CD4-positive, alpha-beta T cell (primary cell): ENCODE measurements around the gene WRAP53. TPM values are rescaled to one million over a fixed set of nuclear protein-coding genes. Genes with fewer than 3 reads are reported as not detected.

ENCODE experiments used
- ATAC-seq: fragments of 200-7000 bp; cut with Tn5 transposase; one replicate; pipeline ENCODE4 v1.10.0; 2022; ENCODE audit warnings: mild to moderate bottlenecking; ENCODE audit not compliant: poor library complexity
- CTCF ChIA-PET: fragments of 350-600 bp; sonication (Branson Sonifier 250); formaldehyde crosslinking; loops from one replicate; lab custom pipeline; 2021; ENCODE audit warnings: antibody characterized with exemption, inconsistent platforms; lab: Charles Lee
- POLR2A ChIA-PET: fragments of 350-600 bp; sonication (Branson Sonifier 250); formaldehyde crosslinking; loops from one replicate; lab custom pipeline; 2021; ENCODE audit warnings: antibody characterized with exemption, inconsistent platforms; lab: Charles Lee
- DNase-seq, 14 experiments: peaks; one replicate each; pipeline ENCODE4 v3.0.0-alpha.2; 2013 to 2020; ENCODE audit warnings: mixed read lengths in 2 of 14
- H3K27ac ChIP-seq, 2 donors: one replicate each; pipeline versions ENCODE4 v1.5.1 to v1.7.0; 2013; ENCODE audit warnings: low read length in 2 of 2, low read depth in 1 of 2, mild to moderate bottlenecking in 1 of 2
- H3K27me3 ChIP-seq, 2 experiments: 1 replicate in 1 of 2; 2 replicates in 1 of 2; pipeline versions ENCODE4 v1.6.1 to v1.7.0; 2013; ENCODE audit warnings: low read length in 2 of 2, control low read depth in 1 of 2, mild to moderate bottlenecking in 1 of 2, moderate library complexity in 1 of 2; ENCODE audit not compliant: insufficient read depth in 2 of 2, control insufficient read depth in 1 of 2
- H3K36me3 ChIP-seq: one replicate; pipeline ENCODE4 v1.6.1; 2013; ENCODE audit warnings: low read length, control low read depth; ENCODE audit not compliant: insufficient read depth
- H3K4me1 ChIP-seq: one replicate; pipeline ENCODE4 v1.6.1; 2013; ENCODE audit warnings: low read length, control low read depth; ENCODE audit not compliant: insufficient read depth
- H3K4me3 ChIP-seq: one replicate; pipeline ENCODE4 v1.5.1; 2013; ENCODE audit warnings: mild to moderate bottlenecking, low read length, moderate library complexity
- H3K9me3 ChIP-seq, 2 experiments: 1 replicate in 1 of 2; 2 replicates in 1 of 2; pipeline versions ENCODE4 v1.6.1 to v1.7.0; 2013; ENCODE audit warnings: low read length in 2 of 2, mild to moderate bottlenecking in 2 of 2, control low read depth in 1 of 2, moderate library complexity in 1 of 2; ENCODE audit not compliant: control insufficient read depth in 1 of 2, insufficient read depth in 1 of 2
- H3K27ac Mint-ChIP-seq: one replicate; pipeline ENCODE4 v1.8.0; 2020; ENCODE audit warnings: mixed read lengths
- H3K27me3 Mint-ChIP-seq: one replicate; pipeline ENCODE4 v1.8.0; 2021; ENCODE audit warnings: mixed read lengths
- H3K36me3 Mint-ChIP-seq: one replicate; pipeline ENCODE4 v1.8.0; 2021; ENCODE audit warnings: low read depth, mixed read lengths
- H3K4me1 Mint-ChIP-seq: one replicate; pipeline ENCODE4 v1.8.0; 2021; ENCODE audit warnings: low read depth, mixed read lengths
- H3K4me3 Mint-ChIP-seq: one replicate; pipeline ENCODE4 v1.8.0; 2020; ENCODE audit warnings: mild to moderate bottlenecking, mixed read lengths
- H3K9me3 Mint-ChIP-seq: one replicate; pipeline ENCODE4 v1.8.0; 2020; ENCODE audit warnings: mixed read lengths
- CTCF ChIP-seq: fragments of 200-600 bp; IDR thresholded peaks from one replicate; pipeline ENCODE4 v1.8.0; 2022; ENCODE audit warnings: antibody characterized with exemption, mild to moderate bottlenecking
- intact Hi-C, 2 experiments: fragments of 100-400 bp; cut with DNase I in 1 of 2; cut with micrococcal nuclease in 1 of 2; formaldehyde crosslinking; loops; one replicate each; pipeline versions ENCODE4 v1.15.1 to v1.9.0; 2023 to 2025; cut with DNase I, micrococcal nuclease
- total RNA-seq, 174 experiments: library from RNA in 2 of 174; stranded (reverse) in 2 of 174; gene quantifications; one replicate each; pipeline ENCODE4 v1.2.3 and lab custom pipeline; 2021 to 2026

WRAP53 gene
- total RNA-seq, 2 experiments from 2014 or later: 3.9 to 4.0 TPM

DNA sequence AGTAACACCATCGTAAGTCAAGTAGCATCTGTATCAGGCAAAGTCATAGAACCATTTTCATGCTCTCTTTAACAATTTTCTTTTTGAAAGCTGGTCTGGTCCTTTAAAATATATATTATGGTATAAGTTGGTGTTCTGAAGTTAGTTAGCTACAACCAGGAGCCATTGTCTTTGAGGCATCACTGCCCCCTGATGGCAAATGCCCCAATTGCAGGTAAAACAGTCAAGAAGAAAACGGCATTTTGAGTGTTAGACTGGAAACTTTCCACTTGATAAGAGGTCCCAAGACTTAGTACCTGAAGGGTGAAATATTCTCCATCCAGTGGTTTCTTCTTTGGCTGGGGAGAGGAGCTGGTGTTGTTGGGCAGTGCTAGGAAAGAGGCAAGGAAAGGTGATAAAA lies 15.0 kb upstream of the WRAP53 start:
- Mint-ChIP-seq H3K36me3 (peaks cover 82% of the 10 kb centered on the region), H3K4me1 (peaks cover 7% of the 10 kb centered on the region), H3K4me3 (no peak overlapping the region), H3K9me3 (no peaks in the 10 kb centered on the region), H3K27ac (no peak overlapping the region), H3K27me3 (no peaks in the 10 kb centered on the region)
- intact Hi-C loops: no loop called here
- no peak overlapping the region for H3K27ac ChIP-seq
- H3K4me3 ChIP-seq: no peak overlapping the region
- POLR2A ChIA-PET: interaction anchor here (1.5 to 6.5 kb wide), 3 partner anchors 13 to 32 kb away, joined by 3 to 47 read pairs (median 4); partner anchors contain the start of genes TP53 and WRAP53
- CTCF ChIA-PET: interaction anchor here (2.0 kb wide), 1 partner anchor 13 kb away, joined by 4 read pairs; no protein-coding TSS in a partner anchor
- peaks cover 12 to 13% of the 10 kb centered on the region in 2 experiments for H3K9me3 ChIP-seq
- no peaks in the 10 kb centered on the region for H3K4me1 ChIP-seq
- H3K36me3 ChIP-seq: peaks cover 72% of the 10 kb centered on the region
- DNase-seq (peak in 8 of 14 experiments; percentile 8 to 44 (median 19)), ATAC-seq (no peak)
- peak; percentile 50 for TF ChIP-seq CTCF
- no peaks in the 10 kb centered on the region for H3K27me3 ChIP-seq

GRCh38 chr17:7674934-7675333 lies 13.3 kb upstream of the WRAP53 start:
- ChIA-PET CTCF (no interaction called here), POLR2A (interaction anchor here (0.7 to 6.5 kb wide), 2 partner anchors 12 to 91 kb away, joined by 3 to 47 read pairs; partner anchors contain the start of genes TP53 and WRAP53)
- H3K4me1 Mint-ChIP-seq: peaks cover 10% of the 10 kb centered on the region
- TF ChIP-seq CTCF: no peak
- Histone ChIP-seq H3K36me3 (peaks cover 61% of the 10 kb centered on the region), H3K4me3 (no peak overlapping the region), H3K9me3 (peaks cover 12 to 13% of the 10 kb centered on the region in 2 experiments), H3K27ac (no peak overlapping the region), H3K27me3 (no peaks in the 10 kb centered on the region), H3K4me1 (peaks cover 2% of the 10 kb centered on the region)
- no peak for ATAC-seq
- H3K36me3 Mint-ChIP-seq: peaks cover 68% of the 10 kb centered on the region
- no peaks in the 10 kb centered on the region for H3K9me3 Mint-ChIP-seq
- no peaks in the 10 kb centered on the region for H3K27me3 Mint-ChIP-seq
- DNase-seq: no peak
- H3K4me3 Mint-ChIP-seq: no peak overlapping the region
- intact Hi-C loops: no loop called here
- no peak overlapping the region for H3K27ac Mint-ChIP-seq

- POLR2A ChIA-PET: interaction anchor here (6.5 kb wide), 1 partner anchor 10 kb away, joined by 47 read pairs; the partner anchor contains the start of genes TP53 and WRAP53
- peaks cover 12 to 13% of the 10 kb centered on the region in 2 experiments for H3K9me3 ChIP-seq
- DNase-seq: no peak
- intact Hi-C loops: no loop called here
- no peak for ATAC-seq
- H3K4me3 ChIP-seq: no peak overlapping the region
- H3K27me3 Mint-ChIP-seq: no peaks in the 10 kb centered on the region
- no peak for TF ChIP-seq CTCF
- CTCF ChIA-PET: no interaction called here
- peaks cover 54% of the 10 kb centered on the region for H3K36me3 Mint-ChIP-seq
- peaks cover 12% of the 10 kb centered on the region for H3K4me1 Mint-ChIP-seq
- H3K36me3 ChIP-seq: peaks cover 47% of the 10 kb centered on the region
- H3K27me3 ChIP-seq: no peaks in the 10 kb centered on the region
- no peak overlapping the region for H3K27ac Mint-ChIP-seq
- no peak overlapping the region for H3K27ac ChIP-seq
- no peaks in the 10 kb centered on the region for H3K9me3 Mint-ChIP-seq
- no peak overlapping the region for H3K4me3 Mint-ChIP-seq
- H3K4me1 ChIP-seq: peaks cover 2% of the 10 kb centered on the region
These were observed 11.7 kb upstream of the WRAP53 start for GRCh38 chr17:7676533-7676932.
